Measurements from ENCODE around the gene FXYD1. TPM values are rescaled to one million over a fixed set of nuclear protein-coding genes. Genes with fewer than 3 reads are reported as not detected.

Gene FXYD1
- total RNA-seq, 1 experiment from 2014 or later = 13.3 TPM

DNA sequence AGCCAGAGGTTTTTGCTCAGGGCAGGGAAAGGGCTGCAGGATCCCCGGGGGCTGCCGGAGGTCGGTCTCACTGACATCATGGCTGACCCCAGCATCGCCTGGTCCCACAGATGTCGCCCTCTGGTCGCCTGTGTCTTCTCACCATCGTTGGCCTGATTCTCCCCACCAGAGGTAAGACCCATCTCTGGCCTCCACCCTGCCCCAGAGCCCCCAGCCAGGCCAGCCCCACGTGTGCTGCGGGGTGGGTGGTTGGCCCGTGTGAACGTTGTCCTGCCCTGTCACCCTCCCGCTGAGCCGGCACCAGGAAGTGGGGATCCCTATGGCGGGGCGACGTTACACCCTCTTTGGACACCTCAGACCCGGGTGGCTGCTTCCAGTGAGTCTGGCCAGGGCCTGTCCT, 16.8 kb downstream of the FXYD1 start:
- DNase-seq (ENCODE audit: low spot score) (no peak), ATAC-seq (no peak)
- ChIA-PET CTCF (interaction anchor here (1.0 to 2.2 kb wide), 2 partner anchors 41 to 73 kb away, joined by 3 to 13 read pairs; partner anchors contain the start of gene FAM187B), POLR2A (interaction anchor here (2.5 kb wide), 1 partner anchor 14 kb away, joined by 15 read pairs; no protein-coding TSS in a partner anchor)
- Mint-ChIP-seq H3K27ac (peak overlapping the region; percentile 58; the same call in 1 of the 2 replicates), H3K27me3 (ENCODE audit: low read depth) (no peaks in the 10 kb centered on the region), H3K9me3 (no peaks in the 10 kb centered on the region), H3K4me1 (peaks cover 49% of the 10 kb centered on the region), H3K4me3 (peak overlapping the region; percentile 97), H3K36me3 (peaks cover 43% of the 10 kb centered on the region)
- TF ChIP-seq, protein P1, sequence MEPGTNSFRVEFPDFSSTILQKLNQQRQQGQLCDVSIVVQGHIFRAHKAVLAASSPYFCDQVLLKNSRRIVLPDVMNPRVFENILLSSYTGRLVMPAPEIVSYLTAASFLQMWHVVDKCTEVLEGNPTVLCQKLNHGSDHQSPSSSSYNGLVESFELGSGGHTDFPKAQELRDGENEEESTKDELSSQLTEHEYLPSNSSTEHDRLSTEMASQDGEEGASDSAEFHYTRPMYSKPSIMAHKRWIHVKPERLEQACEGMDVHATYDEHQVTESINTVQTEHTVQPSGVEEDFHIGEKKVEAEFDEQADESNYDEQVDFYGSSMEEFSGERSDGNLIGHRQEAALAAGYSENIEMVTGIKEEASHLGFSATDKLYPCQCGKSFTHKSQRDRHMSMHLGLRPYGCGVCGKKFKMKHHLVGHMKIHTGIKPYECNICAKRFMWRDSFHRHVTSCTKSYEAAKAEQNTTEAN (CRISPR knock-in tag; IDR thresholded peaks at IDR 0.05) = no peak
- TF ChIP-seq ZNF121 (CRISPR knock-in tag; IDR thresholded peaks at IDR 0.05) (peak; percentile 35; the same call in 1 of the 2 replicates), ZNF263 (CRISPR knock-in tag; IDR thresholded peaks at IDR 0.05; ENCODE audit: low read depth) (no peak), NR1H2 (CRISPR knock-in tag; IDR thresholded peaks at IDR 0.05) (no peak)
- TF ChIP-seq, protein P2, sequence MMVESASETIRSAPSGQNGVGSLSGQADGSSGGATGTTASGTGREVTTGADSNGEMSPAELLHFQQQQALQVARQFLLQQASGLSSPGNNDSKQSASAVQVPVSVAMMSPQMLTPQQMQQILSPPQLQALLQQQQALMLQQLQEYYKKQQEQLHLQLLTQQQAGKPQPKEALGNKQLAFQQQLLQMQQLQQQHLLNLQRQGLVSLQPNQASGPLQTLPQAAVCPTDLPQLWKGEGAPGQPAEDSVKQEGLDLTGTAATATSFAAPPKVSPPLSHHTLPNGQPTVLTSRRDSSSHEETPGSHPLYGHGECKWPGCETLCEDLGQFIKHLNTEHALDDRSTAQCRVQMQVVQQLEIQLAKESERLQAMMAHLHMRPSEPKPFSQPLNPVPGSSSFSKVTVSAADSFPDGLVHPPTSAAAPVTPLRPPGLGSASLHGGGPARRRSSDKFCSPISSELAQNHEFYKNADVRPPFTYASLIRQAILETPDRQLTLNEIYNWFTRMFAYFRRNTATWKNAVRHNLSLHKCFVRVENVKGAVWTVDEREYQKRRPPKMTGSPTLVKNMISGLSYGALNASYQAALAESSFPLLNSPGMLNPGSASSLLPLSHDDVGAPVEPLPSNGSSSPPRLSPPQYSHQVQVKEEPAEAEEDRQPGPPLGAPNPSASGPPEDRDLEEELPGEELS (CRISPR knock-in tag; IDR thresholded peaks at IDR 0.05) = no peak

DNA sequence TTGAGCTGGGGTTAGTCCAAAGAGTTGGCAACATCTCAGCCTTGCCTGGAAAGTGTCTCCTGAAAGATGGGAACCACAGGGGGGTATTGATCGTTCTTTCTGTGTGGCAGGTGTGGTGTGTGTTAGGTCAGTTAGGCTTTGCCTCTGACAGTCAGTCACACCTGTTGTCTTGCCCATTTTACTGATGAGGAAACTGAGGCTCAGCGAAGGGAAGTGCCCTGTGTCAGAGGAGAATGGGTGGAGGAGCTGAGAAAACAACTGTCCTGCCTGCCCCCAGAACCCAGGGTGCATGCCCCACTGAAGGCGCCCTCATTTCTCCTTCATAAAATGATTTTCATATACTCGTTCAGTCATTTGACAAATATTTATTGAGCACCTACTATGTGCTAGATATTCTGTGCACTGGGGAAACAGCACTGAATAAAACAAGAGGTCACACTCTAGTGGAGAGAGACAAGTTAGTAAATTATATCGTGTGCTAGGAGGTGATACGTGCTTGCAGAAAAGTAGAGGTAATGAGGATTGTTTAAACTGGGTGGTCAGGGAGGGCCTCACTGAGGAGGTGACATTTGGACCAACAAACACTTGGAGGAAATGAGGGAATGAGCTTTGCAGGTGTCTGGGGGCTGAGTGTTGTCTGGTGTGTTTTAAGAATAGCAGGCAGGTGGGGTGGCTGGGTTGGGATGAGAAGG, 17.5 kb downstream of the FXYD1 start:
- H3K9me3 Mint-ChIP-seq = no peaks in the 10 kb centered on the region
- no peak for ATAC-seq
- peaks cover 50% of the 10 kb centered on the region for H3K36me3 Mint-ChIP-seq
- ChIA-PET POLR2A (no interaction called here), CTCF (interaction anchor here (1.0 kb wide), 1 partner anchor 15 kb away, joined by 3 read pairs; no protein-coding TSS in a partner anchor)
- peak overlapping the region; percentile 50; the same call in 1 of the 2 replicates for H3K27ac Mint-ChIP-seq
- H3K4me3 Mint-ChIP-seq = peak overlapping the region; percentile 97
- DNase-seq (ENCODE audit: low spot score) = no peak
- TF ChIP-seq CBFB (CRISPR knock-in tag; IDR thresholded peaks at IDR 0.05; ENCODE audit: low read depth) = no peak
- TF ChIP-seq, protein P3, sequence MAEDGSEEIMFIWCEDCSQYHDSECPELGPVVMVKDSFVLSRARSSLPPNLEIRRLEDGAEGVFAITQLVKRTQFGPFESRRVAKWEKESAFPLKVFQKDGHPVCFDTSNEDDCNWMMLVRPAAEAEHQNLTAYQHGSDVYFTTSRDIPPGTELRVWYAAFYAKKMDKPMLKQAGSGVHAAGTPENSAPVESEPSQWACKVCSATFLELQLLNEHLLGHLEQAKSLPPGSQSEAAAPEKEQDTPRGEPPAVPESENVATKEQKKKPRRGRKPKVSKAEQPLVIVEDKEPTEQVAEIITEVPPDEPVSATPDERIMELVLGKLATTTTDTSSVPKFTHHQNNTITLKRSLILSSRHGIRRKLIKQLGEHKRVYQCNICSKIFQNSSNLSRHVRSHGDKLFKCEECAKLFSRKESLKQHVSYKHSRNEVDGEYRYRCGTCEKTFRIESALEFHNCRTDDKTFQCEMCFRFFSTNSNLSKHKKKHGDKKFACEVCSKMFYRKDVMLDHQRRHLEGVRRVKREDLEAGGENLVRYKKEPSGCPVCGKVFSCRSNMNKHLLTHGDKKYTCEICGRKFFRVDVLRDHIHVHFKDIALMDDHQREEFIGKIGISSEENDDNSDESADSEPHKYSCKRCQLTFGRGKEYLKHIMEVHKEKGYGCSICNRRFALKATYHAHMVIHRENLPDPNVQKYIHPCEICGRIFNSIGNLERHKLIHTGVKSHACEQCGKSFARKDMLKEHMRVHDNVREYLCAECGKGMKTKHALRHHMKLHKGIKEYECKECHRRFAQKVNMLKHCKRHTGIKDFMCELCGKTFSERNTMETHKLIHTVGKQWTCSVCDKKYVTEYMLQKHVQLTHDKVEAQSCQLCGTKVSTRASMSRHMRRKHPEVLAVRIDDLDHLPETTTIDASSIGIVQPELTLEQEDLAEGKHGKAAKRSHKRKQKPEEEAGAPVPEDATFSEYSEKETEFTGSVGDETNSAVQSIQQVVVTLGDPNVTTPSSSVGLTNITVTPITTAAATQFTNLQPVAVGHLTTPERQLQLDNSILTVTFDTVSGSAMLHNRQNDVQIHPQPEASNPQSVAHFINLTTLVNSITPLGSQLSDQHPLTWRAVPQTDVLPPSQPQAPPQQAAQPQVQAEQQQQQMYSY (CRISPR knock-in tag; IDR thresholded peaks at IDR 0.05) = no peak
- TF ChIP-seq ESRRA (CRISPR knock-in tag; IDR thresholded peaks at IDR 0.05; ENCODE audit: borderline replicate concordance) = no peak
- no peak for TF ChIP-seq ZNF263 (CRISPR knock-in tag; IDR thresholded peaks at IDR 0.05; ENCODE audit: low read depth)
- TF ChIP-seq, protein P4, sequence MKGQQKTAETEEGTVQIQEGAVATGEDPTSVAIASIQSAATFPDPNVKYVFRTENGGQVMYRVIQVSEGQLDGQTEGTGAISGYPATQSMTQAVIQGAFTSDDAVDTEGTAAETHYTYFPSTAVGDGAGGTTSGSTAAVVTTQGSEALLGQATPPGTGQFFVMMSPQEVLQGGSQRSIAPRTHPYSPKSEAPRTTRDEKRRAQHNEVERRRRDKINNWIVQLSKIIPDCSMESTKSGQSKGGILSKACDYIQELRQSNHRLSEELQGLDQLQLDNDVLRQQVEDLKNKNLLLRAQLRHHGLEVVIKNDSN (CRISPR knock-in tag; IDR thresholded peaks at IDR 0.05) = no peak
- TF ChIP-seq, protein P5, sequence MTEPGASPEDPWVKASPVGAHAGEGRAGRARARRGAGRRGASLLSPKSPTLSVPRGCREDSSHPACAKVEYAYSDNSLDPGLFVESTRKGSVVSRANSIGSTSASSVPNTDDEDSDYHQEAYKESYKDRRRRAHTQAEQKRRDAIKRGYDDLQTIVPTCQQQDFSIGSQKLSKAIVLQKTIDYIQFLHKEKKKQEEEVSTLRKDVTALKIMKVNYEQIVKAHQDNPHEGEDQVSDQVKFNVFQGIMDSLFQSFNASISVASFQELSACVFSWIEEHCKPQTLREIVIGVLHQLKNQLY (CRISPR knock-in tag; IDR thresholded peaks at IDR 0.05) = no peak
- no peak for TF ChIP-seq RORB (CRISPR knock-in tag; IDR thresholded peaks at IDR 0.05)
- no peak for TF ChIP-seq HMGA2 (CRISPR knock-in tag; IDR thresholded peaks at IDR 0.05)
- TF ChIP-seq, protein P6, sequence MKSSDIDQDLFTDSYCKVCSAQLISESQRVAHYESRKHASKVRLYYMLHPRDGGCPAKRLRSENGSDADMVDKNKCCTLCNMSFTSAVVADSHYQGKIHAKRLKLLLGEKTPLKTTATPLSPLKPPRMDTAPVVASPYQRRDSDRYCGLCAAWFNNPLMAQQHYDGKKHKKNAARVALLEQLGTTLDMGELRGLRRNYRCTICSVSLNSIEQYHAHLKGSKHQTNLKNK (CRISPR knock-in tag; IDR thresholded peaks at IDR 0.05) = no peak
- TF ChIP-seq ZNF138 (CRISPR knock-in tag; conservative IDR thresholded peaks at IDR 0.05) = no peak
- no peak for TF ChIP-seq CREB1 (CRISPR knock-in tag; IDR thresholded peaks at IDR 0.05)
- TF ChIP-seq ZBTB21 (CRISPR knock-in tag; IDR thresholded peaks at IDR 0.05; ENCODE audit: borderline replicate concordance) = no peak
- no peak for TF ChIP-seq TCF7 (CRISPR knock-in tag; IDR thresholded peaks at IDR 0.05; ENCODE audit: low read depth)
- TF ChIP-seq IRF2 (CRISPR knock-in tag; IDR thresholded peaks at IDR 0.05; ENCODE audit: borderline replicate concordance, low read depth) = no peak
- H3K4me1 Mint-ChIP-seq = peaks cover 43% of the 10 kb centered on the region
- no peaks in the 10 kb centered on the region for H3K27me3 Mint-ChIP-seq (ENCODE audit: low read depth)

Measured in WTC11 (cell line).